B cell (primary cell): ENCODE measurements around the gene NELL1.

Experiments
- EZH2 ChIP-seq: IDR thresholded peaks from 2 replicates; pipeline ENCODE4 v1.6.1; 2012; ENCODE audit warnings: borderline replicate concordance, low read depth, mild to moderate bottlenecking, moderate library complexity, low read length; ENCODE audit not compliant: insufficient read depth, poor library complexity, severe bottlenecking
- TF ChIP-seq, protein P1 (sequence below): fragments of 200-600 bp; IDR thresholded peaks from one replicate; pipeline ENCODE4 v1.8.0; 2022; ENCODE audit warnings: antibody characterized with exemption, mild to moderate bottlenecking

DNA sequence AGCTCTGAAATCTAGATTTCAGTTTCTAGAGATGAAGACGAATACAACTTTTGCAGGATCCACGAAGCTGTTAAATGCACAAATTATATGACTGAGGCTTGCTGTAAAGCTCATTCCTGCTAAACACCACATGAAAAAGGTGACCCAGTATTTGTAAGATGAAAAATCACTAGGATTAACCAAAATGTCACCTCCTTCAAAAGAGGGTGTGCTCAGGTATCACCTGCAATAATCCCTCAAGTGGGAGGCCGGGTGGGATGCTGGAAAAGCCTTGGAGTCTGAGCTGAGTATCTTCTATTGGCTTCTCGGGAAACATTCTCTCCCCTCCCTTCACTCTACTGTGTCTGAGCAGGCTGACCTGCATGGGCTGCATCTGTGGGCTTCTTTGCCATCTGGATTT lies 195.8 kb downstream of the NELL1 start:
- no peak for TF ChIP-seq EZH2
- TF ChIP-seq, protein P1, sequence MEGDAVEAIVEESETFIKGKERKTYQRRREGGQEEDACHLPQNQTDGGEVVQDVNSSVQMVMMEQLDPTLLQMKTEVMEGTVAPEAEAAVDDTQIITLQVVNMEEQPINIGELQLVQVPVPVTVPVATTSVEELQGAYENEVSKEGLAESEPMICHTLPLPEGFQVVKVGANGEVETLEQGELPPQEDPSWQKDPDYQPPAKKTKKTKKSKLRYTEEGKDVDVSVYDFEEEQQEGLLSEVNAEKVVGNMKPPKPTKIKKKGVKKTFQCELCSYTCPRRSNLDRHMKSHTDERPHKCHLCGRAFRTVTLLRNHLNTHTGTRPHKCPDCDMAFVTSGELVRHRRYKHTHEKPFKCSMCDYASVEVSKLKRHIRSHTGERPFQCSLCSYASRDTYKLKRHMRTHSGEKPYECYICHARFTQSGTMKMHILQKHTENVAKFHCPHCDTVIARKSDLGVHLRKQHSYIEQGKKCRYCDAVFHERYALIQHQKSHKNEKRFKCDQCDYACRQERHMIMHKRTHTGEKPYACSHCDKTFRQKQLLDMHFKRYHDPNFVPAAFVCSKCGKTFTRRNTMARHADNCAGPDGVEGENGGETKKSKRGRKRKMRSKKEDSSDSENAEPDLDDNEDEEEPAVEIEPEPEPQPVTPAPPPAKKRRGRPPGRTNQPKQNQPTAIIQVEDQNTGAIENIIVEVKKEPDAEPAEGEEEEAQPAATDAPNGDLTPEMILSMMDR, result no peak
